ENCODE results near the gene TINAG.
"Not testable (repeated sequence)": the region's sequence is repeated elsewhere in the genome, so short reads cannot be mapped to it uniquely, and the experiment has no call there.

The TINAG gene

GRCh38 chr6:54320871-54321270 lies 12.6 kb downstream of the TINAG start:
- Histone ChIP-seq H2AFZ (ENCODE audit: low read length) (no peak overlapping the region), H2BK120ac (ENCODE audit: low read depth, low read length) (no peak overlapping the region), H4K91ac (ENCODE audit: low read depth, low read length, poor library complexity) (no peak overlapping the region), H2BK12ac (ENCODE audit: low read length) (no peak overlapping the region), H3K36me3 (replicated peaks in 1 of 2; ENCODE audit: control insufficient read depth in 2 of 2, insufficient read depth in 2 of 2, low read length in 2 of 2) (no peaks in the 10 kb centered on the region), H4K8ac (ENCODE audit: low read depth, low read length) (no peak overlapping the region), H3K27me3 (ENCODE audit: control insufficient read depth in 3 of 3, insufficient read depth in 3 of 3, low read depth in 1 of 3, low read length in 3 of 3) (no peaks in the 10 kb centered on the region), H2BK5ac (ENCODE audit: low read length) (no peak overlapping the region), H2BK15ac (ENCODE audit: low read length) (no peak overlapping the region), H3K23ac (ENCODE audit: low read depth, low read length, poor library complexity) (no peak overlapping the region), H3K27ac (replicated peaks; ENCODE audit: low read length) (no peak overlapping the region), H2AK5ac (ENCODE audit: low read depth, low read length) (no peak overlapping the region), H3K18ac (ENCODE audit: low read length) (no peak overlapping the region), H3K4me1 (ENCODE audit: control insufficient read depth in 2 of 2, insufficient read depth in 1 of 2, low read depth in 1 of 2, low read length in 2 of 2) (no peaks in the 10 kb centered on the region), H3K4me3 (ENCODE audit: low read length in 2 of 2) (no peak overlapping the region), H3K4me2 (ENCODE audit: insufficient read depth, low read length, poor library complexity, severe bottlenecking) (no peak overlapping the region), H3K79me1 (ENCODE audit: low read depth, low read length) (no peaks in the 10 kb centered on the region), H3K9me3 (replicated peaks in 1 of 2; ENCODE audit: control insufficient read depth in 2 of 2, insufficient read depth in 1 of 2, low read depth in 1 of 2, low read length in 2 of 2) (no peaks in the 10 kb centered on the region), H3K9ac (ENCODE audit: low read depth, low read length, poor library complexity) (no peak overlapping the region), H3K4ac (ENCODE audit: low read length) (no peak overlapping the region), H3K14ac (ENCODE audit: low read length) (no peak overlapping the region)
- WGBS, 2 donors (ENCODE audit: extremely low coverage in 2 of 2, insufficient read length in 2 of 2, insufficient replicate concordance in 1 of 2), result no CpG with 5 or more reads among the region's 1 CpG
- DNase-seq (ENCODE audit: low spot score), result no peak

GRCh38 chr6:54327631-54328030 lies 19.4 kb downstream of the TINAG start:
- no peak overlapping the region for H3K23ac ChIP-seq (ENCODE audit: low read depth, low read length, poor library complexity)
- no peak overlapping the region for H3K9ac ChIP-seq (ENCODE audit: low read depth, low read length, poor library complexity)
- H3K9me3 ChIP-seq (replicated peaks in 1 of 2; ENCODE audit: control insufficient read depth in 2 of 2, insufficient read depth in 1 of 2, low read depth in 1 of 2, low read length in 2 of 2), result no peaks in the 10 kb centered on the region
- no peaks in the 10 kb centered on the region for H3K27me3 ChIP-seq (ENCODE audit: control insufficient read depth in 3 of 3, insufficient read depth in 3 of 3, low read depth in 1 of 3, low read length in 3 of 3)
- H3K36me3 ChIP-seq (replicated peaks in 1 of 2; ENCODE audit: control insufficient read depth in 2 of 2, insufficient read depth in 2 of 2, low read length in 2 of 2), result no peaks in the 10 kb centered on the region
- no peak overlapping the region for H3K14ac ChIP-seq (ENCODE audit: low read length)
- H2AFZ ChIP-seq (ENCODE audit: low read length), result no peak overlapping the region
- no peak overlapping the region for H4K8ac ChIP-seq (ENCODE audit: low read depth, low read length)
- no peaks in the 10 kb centered on the region for H3K4me1 ChIP-seq (ENCODE audit: control insufficient read depth in 2 of 2, insufficient read depth in 1 of 2, low read depth in 1 of 2, low read length in 2 of 2)
- no peak overlapping the region for H2BK15ac ChIP-seq (ENCODE audit: low read length)
- H2BK120ac ChIP-seq (ENCODE audit: low read depth, low read length), result no peak overlapping the region
- no peak overlapping the region for H2BK5ac ChIP-seq (ENCODE audit: low read length)
- no peak overlapping the region for H3K4ac ChIP-seq (ENCODE audit: low read length)
- H3K4me2 ChIP-seq (ENCODE audit: insufficient read depth, low read length, poor library complexity, severe bottlenecking), result no peak overlapping the region
- no peak overlapping the region for H4K91ac ChIP-seq (ENCODE audit: low read depth, low read length, poor library complexity)
- no peak overlapping the region for H2BK12ac ChIP-seq (ENCODE audit: low read length)
- no peak for DNase-seq (ENCODE audit: low spot score)
- H3K27ac ChIP-seq (replicated peaks; ENCODE audit: low read length), result no peak overlapping the region
- no peak overlapping the region for H3K4me3 ChIP-seq (ENCODE audit: low read length in 2 of 2)
- WGBS, 2 donors (ENCODE audit: extremely low coverage in 2 of 2, insufficient read length in 2 of 2, insufficient replicate concordance in 1 of 2), result no CpG with 5 or more reads among the region's 7 CpGs
- H3K79me1 ChIP-seq (ENCODE audit: low read depth, low read length), result no peaks in the 10 kb centered on the region
- no peak overlapping the region for H3K18ac ChIP-seq (ENCODE audit: low read length)
- H2AK5ac ChIP-seq (ENCODE audit: low read depth, low read length), result no peak overlapping the region

- WGBS, 2 donors (ENCODE audit: extremely low coverage in 2 of 2, insufficient read length in 2 of 2, insufficient replicate concordance in 1 of 2), result no CpG with 5 or more reads among the region's 2 CpGs
These were observed 23.3 kb downstream of the TINAG start for GRCh38 chr6:54331571-54331970.

GRCh38 chr6:54335871-54336270 lies 27.6 kb downstream of the TINAG start:
- Histone ChIP-seq H2BK12ac (ENCODE audit: low read length) (no peak overlapping the region), H3K4ac (ENCODE audit: low read length) (no peak overlapping the region), H3K4me1 (ENCODE audit: control insufficient read depth in 2 of 2, insufficient read depth in 1 of 2, low read depth in 1 of 2, low read length in 2 of 2) (no peaks in the 10 kb centered on the region), H3K14ac (ENCODE audit: low read length) (no peak overlapping the region), H3K27me3 (ENCODE audit: control insufficient read depth in 3 of 3, insufficient read depth in 3 of 3, low read depth in 1 of 3, low read length in 3 of 3) (no peaks in the 10 kb centered on the region), H2BK5ac (ENCODE audit: low read length) (no peak overlapping the region), H3K4me2 (ENCODE audit: insufficient read depth, low read length, poor library complexity, severe bottlenecking) (no peak overlapping the region), H3K18ac (ENCODE audit: low read length) (no peak overlapping the region), H4K91ac (ENCODE audit: low read depth, low read length, poor library complexity) (no peak overlapping the region), H3K27ac (replicated peaks; ENCODE audit: low read length) (no peak overlapping the region), H3K4me3 (ENCODE audit: low read length in 2 of 2) (no peak overlapping the region), H4K8ac (ENCODE audit: low read depth, low read length) (no peak overlapping the region), H3K9me3 (replicated peaks in 1 of 2; ENCODE audit: control insufficient read depth in 2 of 2, insufficient read depth in 1 of 2, low read depth in 1 of 2, low read length in 2 of 2) (no peaks in the 10 kb centered on the region), H3K79me1 (ENCODE audit: low read depth, low read length) (no peaks in the 10 kb centered on the region), H3K9ac (ENCODE audit: low read depth, low read length, poor library complexity) (no peak overlapping the region), H3K23ac (ENCODE audit: low read depth, low read length, poor library complexity) (no peak overlapping the region), H2BK15ac (ENCODE audit: low read length) (no peak overlapping the region), H2BK120ac (ENCODE audit: low read depth, low read length) (no peak overlapping the region), H3K36me3 (replicated peaks in 1 of 2; ENCODE audit: control insufficient read depth in 2 of 2, insufficient read depth in 2 of 2, low read length in 2 of 2) (no peaks in the 10 kb centered on the region), H2AK5ac (ENCODE audit: low read depth, low read length) (no peak overlapping the region), H2AFZ (ENCODE audit: low read length) (no peak overlapping the region)
- no peak for DNase-seq (ENCODE audit: low spot score)
- no CpG with 5 or more reads among the region's 2 CpGs for WGBS, 2 donors (ENCODE audit: extremely low coverage in 2 of 2, insufficient read length in 2 of 2, insufficient replicate concordance in 1 of 2)

More at GRCh38 chr6:54331571-54331970, 23.3 kb downstream of the TINAG start:
- H2AK5ac ChIP-seq (ENCODE audit: low read depth, low read length); H2BK12ac ChIP-seq (ENCODE audit: low read length); H3K9ac ChIP-seq (ENCODE audit: low read depth, low read length, poor library complexity); H2BK5ac ChIP-seq (ENCODE audit: low read length); H3K4me1 ChIP-seq (ENCODE audit: control insufficient read depth in 2 of 2, insufficient read depth in 1 of 2, low read depth in 1 of 2, low read length in 2 of 2); H4K8ac ChIP-seq (ENCODE audit: low read depth, low read length); H3K27ac ChIP-seq (replicated peaks; ENCODE audit: low read length); H3K9me3 ChIP-seq (replicated peaks in 1 of 2; ENCODE audit: control insufficient read depth in 2 of 2, insufficient read depth in 1 of 2, low read depth in 1 of 2, low read length in 2 of 2); H3K36me3 ChIP-seq (replicated peaks in 1 of 2; ENCODE audit: control insufficient read depth in 2 of 2, insufficient read depth in 2 of 2, low read length in 2 of 2); H3K27me3 ChIP-seq (ENCODE audit: control insufficient read depth in 3 of 3, insufficient read depth in 3 of 3, low read depth in 1 of 3, low read length in 3 of 3); H2AFZ ChIP-seq (ENCODE audit: low read length); H3K4me3 ChIP-seq (ENCODE audit: low read length in 2 of 2); H3K4me2 ChIP-seq (ENCODE audit: insufficient read depth, low read length, poor library complexity, severe bottlenecking); H4K91ac ChIP-seq (ENCODE audit: low read depth, low read length, poor library complexity); H3K79me1 ChIP-seq (ENCODE audit: low read depth, low read length); H2BK15ac ChIP-seq (ENCODE audit: low read length); H3K23ac ChIP-seq (ENCODE audit: low read depth, low read length, poor library complexity); H3K4ac ChIP-seq (ENCODE audit: low read length); DNase-seq (ENCODE audit: low spot score); H3K14ac ChIP-seq (ENCODE audit: low read length); H3K18ac ChIP-seq (ENCODE audit: low read length); H2BK120ac ChIP-seq (ENCODE audit: low read depth, low read length): not testable (repeated sequence)
